Measurements from ENCODE around the gene GLP2R.

DNA sequence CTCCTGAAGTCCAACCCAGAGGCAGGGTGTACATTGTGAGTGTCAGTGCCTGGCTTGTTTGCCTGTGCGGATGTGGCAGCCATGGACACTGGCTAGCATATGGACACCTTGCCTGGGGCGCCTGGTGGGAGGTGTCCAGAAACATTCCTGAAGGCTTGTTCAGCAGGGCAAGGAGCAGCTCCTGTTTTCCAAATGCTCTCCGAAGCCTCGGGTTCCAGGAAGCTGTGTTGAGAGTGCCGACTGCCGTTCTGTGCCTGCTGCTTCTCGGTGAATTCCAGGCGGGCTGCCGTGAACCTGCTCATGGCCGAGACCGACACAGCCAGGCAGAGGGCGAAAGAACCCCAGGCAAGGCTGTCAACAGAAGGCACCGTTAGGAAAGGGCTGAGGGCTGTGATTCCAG, 23.4 kb upstream of the GLP2R start:
- TF ChIP-seq, protein P1, sequence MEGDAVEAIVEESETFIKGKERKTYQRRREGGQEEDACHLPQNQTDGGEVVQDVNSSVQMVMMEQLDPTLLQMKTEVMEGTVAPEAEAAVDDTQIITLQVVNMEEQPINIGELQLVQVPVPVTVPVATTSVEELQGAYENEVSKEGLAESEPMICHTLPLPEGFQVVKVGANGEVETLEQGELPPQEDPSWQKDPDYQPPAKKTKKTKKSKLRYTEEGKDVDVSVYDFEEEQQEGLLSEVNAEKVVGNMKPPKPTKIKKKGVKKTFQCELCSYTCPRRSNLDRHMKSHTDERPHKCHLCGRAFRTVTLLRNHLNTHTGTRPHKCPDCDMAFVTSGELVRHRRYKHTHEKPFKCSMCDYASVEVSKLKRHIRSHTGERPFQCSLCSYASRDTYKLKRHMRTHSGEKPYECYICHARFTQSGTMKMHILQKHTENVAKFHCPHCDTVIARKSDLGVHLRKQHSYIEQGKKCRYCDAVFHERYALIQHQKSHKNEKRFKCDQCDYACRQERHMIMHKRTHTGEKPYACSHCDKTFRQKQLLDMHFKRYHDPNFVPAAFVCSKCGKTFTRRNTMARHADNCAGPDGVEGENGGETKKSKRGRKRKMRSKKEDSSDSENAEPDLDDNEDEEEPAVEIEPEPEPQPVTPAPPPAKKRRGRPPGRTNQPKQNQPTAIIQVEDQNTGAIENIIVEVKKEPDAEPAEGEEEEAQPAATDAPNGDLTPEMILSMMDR (IDR thresholded peaks at IDR 0.05): no peak
- TF ChIP-seq POLR2A (IDR thresholded peaks at IDR 0.05): no peak
